Measurements from ENCODE around the gene LTBP2. TPM values are rescaled to one million over a fixed set of nuclear protein-coding genes. Genes with fewer than 3 reads are reported as not detected.

Gene LTBP2
- total RNA-seq, 1 donor = 493 TPM

GRCh38 chr14:74599946-74600345 lies 12.1 kb downstream of the LTBP2 start:
- H3K9me3 ChIP-seq (ENCODE audit: low read depth, low read length) = no peaks in the 10 kb centered on the region
- H3K4me1 ChIP-seq (ENCODE audit: insufficient read depth, low read length) = peaks cover 58% of the 10 kb centered on the region
- peak overlapping the region; percentile 50 for H3K27ac ChIP-seq (ENCODE audit: low read depth, low read length)
- H2AFZ ChIP-seq (ENCODE audit: low read length) = no peak overlapping the region
- H3K36me3 ChIP-seq (ENCODE audit: insufficient read depth, low read length) = peaks cover 83% of the 10 kb centered on the region
- TF ChIP-seq CTCF (IDR thresholded peaks at IDR 0.05; ENCODE audit: extremely low read depth, low read depth, low read length) = no peak
- peaks cover 20% of the 10 kb centered on the region for H4K20me1 ChIP-seq (ENCODE audit: insufficient read depth, low read length)
- H3K27me3 ChIP-seq (ENCODE audit: insufficient read depth, low read length) = no peaks in the 10 kb centered on the region
- no peak overlapping the region for H3K4me2 ChIP-seq (ENCODE audit: insufficient read depth, low read length)
- peaks cover 98% of the 10 kb centered on the region for H3K79me2 ChIP-seq (ENCODE audit: insufficient read depth, low read length)
- no peak for DNase-seq (ENCODE audit: insufficient read length, low spot score, missing footprints)
- H3K4me3 ChIP-seq (ENCODE audit: insufficient read depth, low read length) = no peak overlapping the region

GRCh38 chr14:74599321-74599761 lies 12.7 kb downstream of the LTBP2 start:
- Histone ChIP-seq H2AFZ (ENCODE audit: low read length) (no peak overlapping the region), H3K79me2 (ENCODE audit: insufficient read depth, low read length) (peaks cover 98% of the 10 kb centered on the region), H3K4me2 (ENCODE audit: insufficient read depth, low read length) (peak overlapping the region; percentile 13), H3K4me3 (ENCODE audit: insufficient read depth, low read length) (no peak overlapping the region), H3K27me3 (ENCODE audit: insufficient read depth, low read length) (no peaks in the 10 kb centered on the region), H3K4me1 (ENCODE audit: insufficient read depth, low read length) (peaks cover 58% of the 10 kb centered on the region), H3K9me3 (ENCODE audit: low read depth, low read length) (no peaks in the 10 kb centered on the region), H3K36me3 (ENCODE audit: insufficient read depth, low read length) (peaks cover 79% of the 10 kb centered on the region), H3K27ac (ENCODE audit: low read depth, low read length) (peak overlapping the region; percentile 50), H4K20me1 (ENCODE audit: insufficient read depth, low read length) (peaks cover 22% of the 10 kb centered on the region)
- peak; percentile 88 for DNase-seq (ENCODE audit: insufficient read length, low spot score, missing footprints)
- no peak for TF ChIP-seq CTCF (IDR thresholded peaks at IDR 0.05; ENCODE audit: extremely low read depth, low read depth, low read length)

- Histone ChIP-seq H3K4me2 (ENCODE audit: insufficient read depth, low read length) (no peak overlapping the region), H3K9me3 (ENCODE audit: low read depth, low read length) (no peaks in the 10 kb centered on the region), H2AFZ (ENCODE audit: low read length) (no peak overlapping the region), H3K79me2 (ENCODE audit: insufficient read depth, low read length) (peaks cover 99% of the 10 kb centered on the region), H3K27me3 (ENCODE audit: insufficient read depth, low read length) (no peaks in the 10 kb centered on the region), H4K20me1 (ENCODE audit: insufficient read depth, low read length) (peaks cover 20% of the 10 kb centered on the region), H3K4me3 (ENCODE audit: insufficient read depth, low read length) (no peak overlapping the region), H3K27ac (ENCODE audit: low read depth, low read length) (peak overlapping the region; percentile 58), H3K36me3 (ENCODE audit: insufficient read depth, low read length) (peaks cover 69% of the 10 kb centered on the region), H3K4me1 (ENCODE audit: insufficient read depth, low read length) (peaks cover 80% of the 10 kb centered on the region)
- no peak for TF ChIP-seq CTCF (IDR thresholded peaks at IDR 0.05; ENCODE audit: extremely low read depth, low read depth, low read length)
- DNase-seq (ENCODE audit: insufficient read length, low spot score, missing footprints) = peak; percentile 91
Observed at GRCh38 chr14:74596741-74597450, 15.1 kb downstream of the LTBP2 start.

GRCh38 chr14:74595006-74595735 lies 16.9 kb downstream of the LTBP2 start:
- Histone ChIP-seq H3K4me3 (ENCODE audit: insufficient read depth, low read length) (no peak overlapping the region), H3K36me3 (ENCODE audit: insufficient read depth, low read length) (peaks cover 62% of the 10 kb centered on the region), H3K79me2 (ENCODE audit: insufficient read depth, low read length) (peaks cover 98% of the 10 kb centered on the region), H3K4me2 (ENCODE audit: insufficient read depth, low read length) (peak overlapping the region; percentile 26), H4K20me1 (ENCODE audit: insufficient read depth, low read length) (peaks cover 20% of the 10 kb centered on the region), H3K9me3 (ENCODE audit: low read depth, low read length) (no peaks in the 10 kb centered on the region), H3K27me3 (ENCODE audit: insufficient read depth, low read length) (no peaks in the 10 kb centered on the region), H3K4me1 (ENCODE audit: insufficient read depth, low read length) (peaks cover 86% of the 10 kb centered on the region), H2AFZ (ENCODE audit: low read length) (no peak overlapping the region), H3K27ac (ENCODE audit: low read depth, low read length) (peak overlapping the region; percentile 79)
- no peak for TF ChIP-seq CTCF (IDR thresholded peaks at IDR 0.05; ENCODE audit: extremely low read depth, low read depth, low read length)
- peak; percentile 89 for DNase-seq (ENCODE audit: insufficient read length, low spot score, missing footprints)

Data from osteoblast (primary cell).